Mesenchymal stem cell (in vitro differentiated cells and primary cell): ENCODE results near the gene NDUFA13.

Experiments used
- DNase-seq: peaks from one replicate; pipeline ENCODE4 v3.0.0-alpha.2; 2013
- H2AFZ ChIP-seq: one replicate; pipeline ENCODE4 v1.6.1; 2013; ENCODE audit warnings: low read depth, mild to moderate bottlenecking, control low read depth, inconsistent platforms, low read length, moderate library complexity
- H2AK5ac ChIP-seq: 2 replicates; pipeline ENCODE4 v1.6.1; 2013; ENCODE audit warnings: low read length, moderate library complexity, mild to moderate bottlenecking, inconsistent platforms; ENCODE audit not compliant: severe bottlenecking
- H2BK120ac ChIP-seq: one replicate; pipeline ENCODE4 v1.6.1; 2013; ENCODE audit warnings: low read depth, mild to moderate bottlenecking, inconsistent platforms, low read length, moderate library complexity
- H2BK12ac ChIP-seq, 2 experiments: one replicate each; pipeline ENCODE4 v1.6.1; 2013; ENCODE audit warnings: inconsistent platforms in 2 of 2, low read length in 2 of 2, mild to moderate bottlenecking in 2 of 2, moderate library complexity in 2 of 2, control low read depth in 1 of 2
- H2BK15ac ChIP-seq: one replicate; pipeline ENCODE4 v1.6.1; 2013; ENCODE audit warnings: mild to moderate bottlenecking, low read depth, inconsistent platforms; ENCODE audit not compliant: poor library complexity, severe bottlenecking
- H2BK5ac ChIP-seq: 2 replicates; pipeline ENCODE4 v1.6.1; 2013; ENCODE audit warnings: low read depth, mild to moderate bottlenecking, low read length, control low read depth, inconsistent platforms; ENCODE audit not compliant: poor library complexity, severe bottlenecking
- H3K14ac ChIP-seq, 2 experiments: one replicate each; pipeline ENCODE4 v1.6.1; 2013; ENCODE audit warnings: inconsistent platforms in 2 of 2, low read length in 2 of 2, control low read depth in 1 of 2, mild to moderate bottlenecking in 1 of 2, moderate library complexity in 1 of 2
- H3K18ac ChIP-seq, 2 experiments: one replicate each; pipeline ENCODE4 v1.6.1; 2013; ENCODE audit warnings: inconsistent platforms in 2 of 2, low read length in 2 of 2, control low read depth in 1 of 2, low read depth in 1 of 2, mild to moderate bottlenecking in 1 of 2
- H3K23ac ChIP-seq, 2 experiments: one replicate each; pipeline ENCODE4 v1.6.1; 2013; ENCODE audit warnings: inconsistent platforms in 2 of 2, low read length in 2 of 2, mild to moderate bottlenecking in 2 of 2, moderate library complexity in 2 of 2, control low read depth in 1 of 2
- H3K27ac ChIP-seq: 2 replicates; pipeline ENCODE4 v1.5.1; 2013; ENCODE audit warnings: mild to moderate bottlenecking, moderate library complexity, low read length, control low read depth, inconsistent platforms; ENCODE audit not compliant: poor library complexity, severe bottlenecking
- H3K27me3 ChIP-seq, 2 experiments: 2 replicates each; pipeline versions ENCODE4 v1.6.1 to v1.7.0; 2013; ENCODE audit warnings: low read length in 2 of 2, mild to moderate bottlenecking in 2 of 2, moderate library complexity in 2 of 2, control low read depth in 1 of 2, inconsistent platforms in 1 of 2; ENCODE audit not compliant: control insufficient read depth in 1 of 2, insufficient read depth in 1 of 2
- H3K36me3 ChIP-seq, 2 experiments: 2 replicates each; pipeline versions ENCODE4 v1.6.1 to v1.7.0; 2013; ENCODE audit warnings: low read length in 2 of 2, control low read depth in 1 of 2, inconsistent platforms in 1 of 2, low read depth in 1 of 2, mild to moderate bottlenecking in 1 of 2; ENCODE audit not compliant: insufficient read depth in 2 of 2, control insufficient read depth in 1 of 2
- H3K4ac ChIP-seq, 2 experiments: one replicate each; pipeline ENCODE4 v1.6.1; 2013; ENCODE audit warnings: inconsistent platforms in 2 of 2, low read length in 2 of 2, mild to moderate bottlenecking in 2 of 2, moderate library complexity in 2 of 2, control low read depth in 1 of 2, low read depth in 1 of 2
- H3K4me1 ChIP-seq: 2 replicates; pipeline ENCODE4 v1.6.1; 2013; ENCODE audit warnings: low read depth, low read length, control low read depth; ENCODE audit not compliant: control insufficient read depth, insufficient read depth
- H3K4me2 ChIP-seq: 2 replicates; pipeline ENCODE4 v1.6.1; 2013; ENCODE audit warnings: low read length, mild to moderate bottlenecking, inconsistent platforms; ENCODE audit not compliant: poor library complexity, severe bottlenecking
- H3K4me3 ChIP-seq, 2 experiments: 2 replicates each; pipeline versions ENCODE4 v1.5.1 to v1.7.0; 2013; ENCODE audit warnings: low read length in 2 of 2, mild to moderate bottlenecking in 2 of 2, control low read depth in 1 of 2, low read depth in 1 of 2; ENCODE audit not compliant: insufficient read depth in 1 of 2
- H3K79me1 ChIP-seq: replicated peaks from 2 replicates; pipeline ENCODE4 v1.6.1; 2013; ENCODE audit warnings: mild to moderate bottlenecking, control low read depth, low read length, inconsistent platforms; ENCODE audit not compliant: poor library complexity, severe bottlenecking
- H3K9ac ChIP-seq: 2 replicates; pipeline ENCODE4 v1.7.0; 2013; ENCODE audit warnings: mild to moderate bottlenecking, low read length, moderate library complexity
- H3K9me3 ChIP-seq: 2 replicates; pipeline ENCODE4 v1.7.0; 2013; ENCODE audit warnings: mild to moderate bottlenecking, low read length; ENCODE audit not compliant: control insufficient read depth
- H4K8ac ChIP-seq: one replicate; pipeline ENCODE4 v1.6.1; 2013; ENCODE audit warnings: inconsistent platforms, mild to moderate bottlenecking, low read length, moderate library complexity
- H4K91ac ChIP-seq: one replicate; pipeline ENCODE4 v1.6.1; 2013; ENCODE audit warnings: mild to moderate bottlenecking, low read length, inconsistent platforms
- WGBS: methylation state at CpG from one replicate; pipeline ENCODE4 v1.1.7; 2013; ENCODE audit warnings: mixed read lengths; 5-methylcytosine and 5-hydroxymethylcytosine counted together

The NDUFA13 gene

DNA sequence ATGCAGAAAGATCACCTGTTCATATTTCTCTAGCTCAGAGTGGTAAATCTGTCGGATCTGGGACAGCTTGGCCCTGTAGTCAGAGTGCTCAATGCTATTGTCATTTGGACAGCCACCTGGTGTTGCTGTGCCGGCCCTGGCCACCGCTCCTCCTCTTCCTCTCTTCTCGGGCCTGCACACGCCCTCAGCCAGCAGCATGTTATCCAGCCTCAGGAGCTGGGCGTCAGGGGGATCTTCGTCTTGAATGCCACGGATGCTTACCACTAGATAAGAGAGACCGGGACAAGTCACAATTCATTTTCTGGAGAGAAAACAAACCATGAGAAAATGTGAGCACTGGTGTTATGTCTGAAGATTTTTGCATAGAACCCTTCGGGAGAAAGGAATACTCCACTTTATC lies 54.5 kb downstream of the NDUFA13 start:
- Histone ChIP-seq H3K4ac (no peak overlapping the region), H3K4me3 (no peak overlapping the region), H3K23ac (no peak overlapping the region), H3K18ac (no peak overlapping the region), H3K4me2 (no peak overlapping the region), H2BK120ac (no peak overlapping the region), H3K4me1 (peaks cover 7% of the 10 kb centered on the region), H2AFZ (no peak overlapping the region), H3K36me3 (peaks cover 0 to 3% of the 10 kb centered on the region in 2 experiments), H3K9ac (no peak overlapping the region), H2BK15ac (no peak overlapping the region), H2AK5ac (no peak overlapping the region), H2BK5ac (no peak overlapping the region), H4K8ac (no peak overlapping the region), H4K91ac (no peak overlapping the region), H3K27ac (no peak overlapping the region), H2BK12ac (no peak overlapping the region), H3K9me3 (no peaks in the 10 kb centered on the region), H3K79me1 (no peaks in the 10 kb centered on the region), H3K27me3 (no peaks in the 10 kb centered on the region), H3K14ac (no peak overlapping the region)
- WGBS, result 84% methylated on average over 10 of the region's 10 CpGs
- no peak for DNase-seq

DNA sequence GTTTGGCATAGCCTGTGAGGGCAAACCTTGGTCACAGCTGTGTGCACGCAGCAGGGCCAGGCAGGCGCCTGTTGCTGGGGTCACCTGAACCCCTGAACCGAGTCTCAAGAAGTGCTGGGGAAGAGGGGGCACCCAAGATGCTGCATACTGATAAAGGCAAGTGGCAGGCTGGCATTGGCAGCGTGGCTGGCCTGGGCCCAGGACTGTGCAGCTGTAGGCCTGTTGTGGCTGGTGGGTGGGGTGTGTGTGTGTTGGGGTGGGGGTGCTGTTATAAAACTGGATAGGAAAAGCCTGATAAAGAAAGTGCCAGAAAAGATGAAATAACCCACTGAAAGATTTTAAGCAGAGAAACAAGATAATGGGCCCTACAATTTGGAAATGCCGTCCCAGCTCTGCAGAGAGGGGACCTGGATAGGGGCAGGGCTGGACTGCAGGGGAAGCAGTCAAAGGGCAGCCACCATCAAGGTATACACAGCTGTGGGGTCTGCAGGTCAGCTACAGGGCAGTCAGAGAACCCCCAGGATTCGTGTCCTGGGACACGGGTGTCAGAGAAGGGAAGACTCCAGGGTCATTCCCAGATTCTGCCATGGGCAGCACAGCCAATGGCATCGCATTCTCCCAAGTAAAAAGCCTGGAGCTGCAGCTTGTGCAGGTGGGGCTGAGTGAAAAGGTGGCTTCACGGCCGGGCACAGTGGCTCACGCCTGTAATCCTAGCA lies 55.2 kb downstream of the NDUFA13 start:
- Histone ChIP-seq H3K4me2 (no peak overlapping the region), H3K9me3 (no peaks in the 10 kb centered on the region), H3K14ac (no peak overlapping the region), H3K9ac (no peak overlapping the region), H2BK15ac (no peak overlapping the region), H3K27me3 (no peaks in the 10 kb centered on the region), H3K79me1 (no peaks in the 10 kb centered on the region), H3K4me1 (peaks cover 3% of the 10 kb centered on the region), H3K18ac (no peak overlapping the region), H2AK5ac (no peak overlapping the region), H2BK5ac (no peak overlapping the region), H2AFZ (no peak overlapping the region), H2BK120ac (no peak overlapping the region), H3K36me3 (peaks cover 0 to 3% of the 10 kb centered on the region in 2 experiments), H3K27ac (no peak overlapping the region), H3K4ac (no peak overlapping the region), H3K4me3 (no peak overlapping the region), H3K23ac (no peak overlapping the region), H4K8ac (no peak overlapping the region), H2BK12ac (no peak overlapping the region), H4K91ac (no peak overlapping the region)
- 87% methylated on average over 11 of the region's 11 CpGs for WGBS
- DNase-seq, result no peak

DNA sequence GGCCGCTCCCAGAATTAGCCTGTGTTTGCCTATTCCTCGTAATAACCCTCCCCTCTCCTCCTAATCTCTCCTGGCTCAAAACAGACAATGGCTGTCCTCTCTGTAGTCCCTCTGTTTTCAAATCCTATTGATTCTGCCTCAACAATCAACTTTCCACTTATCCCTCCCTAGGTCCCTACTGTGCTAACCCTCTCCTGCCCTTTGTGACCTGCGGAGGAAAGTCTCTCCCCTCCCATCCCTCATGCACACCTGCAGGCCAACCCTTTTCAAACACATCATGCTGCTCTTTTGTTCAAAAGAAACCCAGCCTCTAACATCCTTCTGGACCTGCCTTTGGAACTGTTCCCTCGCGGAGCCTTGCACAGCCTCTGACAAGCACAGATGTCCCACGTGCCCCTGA lies 59.4 kb downstream of the NDUFA13 start:
- Histone ChIP-seq H4K8ac (no peak overlapping the region), H2AK5ac (no peak overlapping the region), H3K9me3 (no peaks in the 10 kb centered on the region), H3K18ac (no peak overlapping the region), H4K91ac (no peak overlapping the region), H3K4me2 (no peak overlapping the region), H3K4me1 (no peaks in the 10 kb centered on the region), H3K27me3 (no peaks in the 10 kb centered on the region), H3K27ac (no peak overlapping the region), H2BK120ac (no peak overlapping the region), H2BK15ac (no peak overlapping the region), H2BK12ac (no peak overlapping the region), H3K23ac (no peak overlapping the region), H3K79me1 (no peaks in the 10 kb centered on the region), H3K36me3 (no peaks in the 10 kb centered on the region), H3K9ac (no peak overlapping the region), H3K4ac (no peak overlapping the region), H3K14ac (no peak overlapping the region), H3K4me3 (no peak overlapping the region), H2BK5ac (no peak overlapping the region), H2AFZ (no peak overlapping the region)
- WGBS, result 78% methylated on average over 6 of the region's 6 CpGs
- no peak for DNase-seq
